ENCODE data around the gene HEXD. TPM values are rescaled to one million over a fixed set of nuclear protein-coding genes. Genes with fewer than 3 reads are reported as not detected.
"Not testable (repeated sequence)": the region's sequence is repeated elsewhere in the genome, so short reads cannot be mapped to it uniquely, and the experiment has no call there.

The HEXD gene
- total RNA-seq, 1 donor from 2014 or later: 14.3 TPM

DNA sequence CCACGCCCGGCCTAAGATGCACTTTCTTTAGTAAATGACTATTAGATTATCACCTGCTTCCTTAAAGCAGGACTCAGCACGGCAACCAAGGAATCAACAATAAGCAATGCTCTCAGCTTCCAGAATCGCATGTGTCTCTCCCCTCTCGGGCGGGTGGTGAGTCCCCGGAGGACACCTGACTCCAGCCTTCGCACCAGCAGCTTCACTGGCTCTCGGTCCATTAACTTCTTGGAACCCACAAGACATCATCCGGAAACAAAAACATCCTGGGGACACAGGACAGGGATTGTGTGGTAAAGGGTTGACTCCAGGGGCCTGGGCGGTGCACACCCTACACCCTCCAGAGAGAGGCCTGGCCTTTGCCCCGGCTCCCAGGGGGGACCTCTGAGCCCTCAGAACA is 23.9 kb upstream of the HEXD start:
- DNase-seq (ENCODE audit: low spot score in 2 of 2): no peak
- FAIRE-seq: no peak

DNA sequence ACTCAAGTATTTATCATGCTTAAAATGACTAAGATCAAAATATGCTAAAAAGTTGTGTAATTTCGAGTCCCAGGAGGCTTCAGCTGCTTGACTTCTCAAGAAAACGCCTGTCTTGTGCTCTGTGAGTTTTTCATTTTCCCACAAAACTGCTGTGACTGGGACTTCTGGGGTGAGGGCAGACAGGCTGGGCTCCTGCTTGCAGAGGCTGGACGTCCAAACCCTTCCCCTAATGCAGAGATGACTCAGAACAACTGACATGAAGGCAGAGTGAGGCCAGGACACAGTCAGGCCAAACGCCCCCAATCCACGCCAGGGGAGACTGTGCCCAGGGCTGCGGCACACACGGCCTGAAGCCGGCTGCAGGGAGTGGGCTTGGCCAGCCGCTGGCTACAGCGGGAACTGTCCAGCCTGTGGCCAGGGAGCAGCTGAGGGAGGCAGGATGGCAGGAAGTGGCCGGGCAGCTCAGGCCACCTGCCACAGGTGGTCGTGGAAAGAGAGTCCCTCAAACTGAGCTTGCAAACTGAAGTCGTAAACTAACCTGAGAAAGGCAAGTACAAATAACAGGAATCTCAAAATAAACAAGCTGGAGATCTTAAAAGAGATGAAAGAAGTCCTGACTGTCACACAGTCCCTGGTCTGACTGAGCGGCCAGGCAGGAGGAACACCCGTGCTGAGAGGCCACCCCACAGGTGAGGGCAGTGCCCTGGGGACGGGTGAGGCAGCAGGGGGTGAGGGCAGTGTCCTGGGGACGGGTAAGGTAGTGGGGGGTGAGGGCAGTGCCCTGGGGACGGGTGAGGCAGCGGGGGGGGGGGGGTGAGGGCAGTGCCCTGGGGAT is 21.3 kb upstream of the HEXD start:
- no peak for DNase-seq (ENCODE audit: low spot score in 2 of 2)
- no peak for FAIRE-seq

DNA sequence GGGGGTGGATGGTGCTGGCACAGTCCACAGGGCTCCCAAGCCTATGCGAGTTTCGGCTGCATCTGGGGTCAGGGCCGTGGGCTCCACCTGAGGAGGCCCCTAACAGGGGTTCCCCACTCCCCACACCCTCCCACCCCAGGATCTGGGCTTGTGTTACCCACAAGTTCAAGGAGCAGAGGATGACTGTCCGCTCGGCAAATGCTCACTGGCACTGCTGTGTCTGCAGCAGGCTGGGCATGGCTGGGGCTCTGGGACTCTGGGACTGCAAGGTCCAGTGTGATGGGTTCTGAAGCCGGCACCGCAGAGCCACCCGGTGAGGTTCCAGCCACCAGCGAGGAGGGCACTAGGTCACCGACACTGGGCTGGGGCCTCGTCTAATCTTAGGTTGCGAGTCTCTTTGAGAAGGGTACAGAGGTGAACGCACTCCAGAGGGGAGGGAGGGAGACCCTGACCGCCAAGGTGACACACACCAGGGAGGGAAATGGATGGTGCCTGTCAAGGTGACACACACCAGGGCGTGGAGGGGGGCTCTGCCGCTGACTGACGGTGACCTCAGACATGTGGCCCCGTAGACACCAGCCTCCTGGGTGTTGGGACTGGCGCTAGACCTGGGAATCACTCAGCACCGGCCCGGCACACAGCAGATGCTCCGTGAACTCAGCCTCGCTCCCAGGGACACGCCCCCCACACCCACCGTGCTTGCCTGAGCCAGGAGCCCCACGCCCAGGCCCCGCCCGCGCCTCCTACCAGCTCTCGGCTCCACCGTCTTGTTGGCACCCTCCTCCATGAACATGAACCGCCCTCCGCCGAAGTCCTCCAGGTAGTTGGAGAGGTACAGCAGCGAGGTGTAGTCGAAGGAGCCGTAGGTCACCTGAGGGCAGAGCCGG is 20.5 kb upstream of the HEXD start:
- no peak for FAIRE-seq
- DNase-seq (ENCODE audit: low spot score in 2 of 2): no peak

DNA sequence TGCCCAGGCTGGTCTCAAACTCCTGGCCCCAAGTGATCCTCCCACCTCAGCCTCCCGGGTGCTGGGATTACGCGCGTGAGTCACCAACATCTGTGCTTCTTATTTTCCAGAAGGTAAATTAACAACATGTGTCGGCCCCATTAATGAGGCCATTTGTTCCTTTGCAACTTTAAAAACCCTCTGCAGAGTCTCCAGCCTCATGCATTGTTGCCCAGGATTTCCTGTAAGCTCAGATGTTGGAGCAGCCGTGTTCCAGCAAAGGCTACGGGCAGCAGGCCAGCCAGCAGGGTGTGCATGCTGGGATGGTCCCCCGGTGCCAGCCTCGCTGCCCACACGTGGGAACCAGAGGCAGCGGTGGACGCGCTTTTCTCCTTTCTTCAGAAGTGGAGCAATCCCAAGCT is 19.1 kb upstream of the HEXD start:
- DNase-seq (ENCODE audit: low spot score in 2 of 2): peak; percentile 62 to 74
- no peak for FAIRE-seq

DNA sequence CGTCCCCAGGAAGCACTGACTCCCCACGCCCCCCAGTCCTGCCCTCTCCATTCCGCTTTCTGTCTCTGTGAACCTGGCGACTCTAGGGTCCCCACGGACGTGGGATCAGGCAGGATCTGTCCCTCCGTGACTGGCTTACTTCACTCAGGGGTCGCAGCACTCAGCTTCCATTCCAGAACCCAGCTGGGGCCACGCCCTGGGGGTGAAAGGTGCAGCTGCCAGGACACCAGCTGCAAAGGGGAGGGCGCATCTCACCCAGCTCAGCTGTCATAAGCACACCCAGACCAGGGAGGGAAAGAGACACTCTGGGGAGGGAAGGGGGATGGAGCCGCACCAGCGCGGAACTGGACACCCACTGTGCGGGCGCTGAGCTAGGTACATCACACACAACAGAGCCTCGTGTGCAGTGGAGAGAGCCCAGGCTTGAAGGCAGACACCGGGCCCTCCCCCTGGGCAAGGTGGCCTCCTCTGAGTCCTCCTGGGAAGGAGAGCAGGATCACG is 18.5 kb upstream of the HEXD start:
- DNase-seq (ENCODE audit: low spot score in 2 of 2) (no peak), FAIRE-seq (no peak)

DNA sequence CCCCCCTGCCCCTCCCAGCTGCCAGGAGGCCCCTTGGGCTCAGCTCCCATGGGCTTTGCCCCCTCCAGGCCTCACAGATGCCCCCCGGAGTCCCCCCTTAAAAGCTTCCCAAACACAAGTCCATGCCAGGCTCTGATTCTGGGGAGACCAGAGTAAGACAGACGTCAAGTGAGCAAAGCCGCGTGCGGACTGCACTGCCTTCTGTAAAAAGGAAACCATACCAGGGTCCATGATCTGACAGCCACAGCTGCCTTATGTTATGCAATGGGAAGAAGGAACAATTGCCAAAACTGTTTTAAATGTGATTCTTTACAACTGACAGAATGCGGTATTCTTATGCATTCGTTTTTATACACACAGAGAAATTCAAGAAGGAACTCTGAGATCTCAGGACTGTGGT is 17.9 kb upstream of the HEXD start:
- no peak for FAIRE-seq
- no peak for DNase-seq (ENCODE audit: low spot score in 2 of 2)

DNA sequence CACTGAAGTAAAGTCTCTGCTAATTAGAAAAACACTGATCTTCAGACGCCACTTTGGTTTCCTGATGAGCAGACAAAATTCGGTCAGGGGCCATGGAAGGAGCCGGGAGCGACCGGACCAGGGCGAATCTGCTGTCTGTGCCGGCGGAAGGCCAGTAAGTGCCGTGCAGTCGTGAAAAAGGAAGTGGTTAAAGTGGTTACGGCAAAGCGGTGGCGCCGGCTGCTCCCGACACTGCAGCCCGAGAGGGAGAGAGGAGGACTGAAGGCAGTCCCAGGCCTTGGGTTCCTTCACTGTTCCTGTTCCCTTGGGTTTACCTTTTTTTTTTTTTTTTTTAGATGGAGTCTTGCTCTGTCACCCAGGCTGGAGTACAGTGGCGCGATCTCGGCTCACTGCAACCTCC is 17.3 kb upstream of the HEXD start:
- FAIRE-seq: no peak
- peak in 1 of 2 donors; percentile 57 for DNase-seq (ENCODE audit: low spot score in 2 of 2)

DNA sequence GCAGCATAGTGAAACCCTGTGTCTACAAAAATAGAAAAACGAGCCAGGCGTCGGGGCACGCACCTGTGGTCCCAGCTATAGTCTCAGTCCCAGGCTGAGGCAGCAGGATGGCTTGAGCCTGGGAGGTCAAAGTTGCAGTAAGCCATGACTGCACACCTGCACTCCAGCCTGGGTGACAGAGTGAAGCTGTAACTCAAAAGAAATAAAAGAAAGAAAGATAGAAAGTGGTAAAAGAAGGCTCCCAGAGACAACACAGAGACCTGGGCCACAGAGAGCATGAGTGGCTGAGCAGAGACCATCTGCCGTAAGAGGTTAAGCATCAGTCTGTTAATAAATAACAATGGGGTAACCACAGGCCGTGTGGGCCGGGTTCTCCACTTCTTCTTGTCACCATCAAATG is 15.3 kb upstream of the HEXD start:
- DNase-seq (ENCODE audit: low spot score in 2 of 2): no peak
- no peak for FAIRE-seq

DNA sequence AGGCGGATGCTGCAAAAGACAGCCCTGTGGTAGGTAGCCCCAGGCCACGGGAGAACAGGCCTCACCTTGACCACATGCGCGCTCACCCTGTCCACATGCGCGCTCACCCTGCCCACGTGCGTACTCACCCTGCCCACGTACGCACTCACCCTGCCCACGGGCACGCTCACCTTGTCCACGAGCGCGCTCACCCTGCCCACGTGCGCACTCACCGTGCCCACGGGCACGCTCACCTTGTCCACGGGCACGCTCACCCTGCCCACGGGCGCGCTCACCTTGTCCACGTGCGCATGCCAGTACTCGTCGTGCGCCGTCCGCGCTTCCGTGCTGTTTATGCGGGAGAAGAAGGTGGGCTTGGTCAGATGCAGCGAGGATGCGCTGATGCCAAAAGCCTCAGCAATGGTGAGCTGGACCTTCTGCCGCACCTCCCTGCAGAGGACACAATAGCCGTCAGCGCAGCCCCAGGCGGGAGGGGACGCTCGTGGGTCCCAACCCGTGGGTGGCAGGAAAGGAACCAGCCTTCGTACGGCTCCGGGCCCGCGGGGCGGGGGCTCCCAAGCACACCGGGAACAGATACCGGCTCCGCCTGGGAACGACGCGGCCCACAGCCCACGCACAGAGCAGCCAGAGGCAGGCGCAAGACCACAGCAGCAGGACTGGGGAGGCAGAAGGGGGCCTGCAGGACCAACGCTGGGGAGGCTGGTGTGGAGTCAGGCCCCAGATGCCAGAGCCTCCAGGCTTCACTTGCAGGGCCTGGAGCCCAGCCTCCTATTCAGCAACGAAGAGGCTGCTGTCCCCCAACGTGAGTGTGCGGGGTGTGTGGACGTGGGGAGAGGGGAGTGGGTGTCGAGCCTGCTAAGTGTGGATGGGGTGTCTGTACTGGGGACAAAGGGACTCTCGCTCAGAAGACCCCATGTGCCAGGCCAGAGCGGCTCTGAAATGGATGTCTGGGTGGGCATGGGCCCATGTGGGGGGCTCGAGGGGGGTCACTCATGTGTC is 14.2 kb upstream of the HEXD start:
- FAIRE-seq: no peak
- DNase-seq (ENCODE audit: low spot score in 2 of 2): no peak

DNA sequence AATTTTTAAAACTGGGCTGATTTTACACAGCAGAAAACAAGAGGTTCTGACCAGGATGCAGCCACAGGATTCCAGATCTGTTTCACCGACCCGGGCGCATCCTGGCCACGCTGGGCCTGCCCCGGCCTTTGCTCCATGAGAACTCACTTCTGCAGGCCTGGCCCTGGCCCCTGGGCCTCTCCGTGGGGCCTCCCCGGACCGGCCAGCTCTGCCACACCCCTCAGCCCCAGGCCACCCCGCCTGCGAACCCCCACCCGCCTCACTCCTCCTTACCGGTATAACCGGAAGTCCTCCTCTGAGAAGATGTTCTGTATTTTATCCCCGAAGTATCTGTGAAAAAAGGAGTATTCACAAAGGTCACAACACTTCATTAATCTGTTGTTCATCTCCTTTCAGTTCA is 13.1 kb upstream of the HEXD start:
- FAIRE-seq: no peak

DNA sequence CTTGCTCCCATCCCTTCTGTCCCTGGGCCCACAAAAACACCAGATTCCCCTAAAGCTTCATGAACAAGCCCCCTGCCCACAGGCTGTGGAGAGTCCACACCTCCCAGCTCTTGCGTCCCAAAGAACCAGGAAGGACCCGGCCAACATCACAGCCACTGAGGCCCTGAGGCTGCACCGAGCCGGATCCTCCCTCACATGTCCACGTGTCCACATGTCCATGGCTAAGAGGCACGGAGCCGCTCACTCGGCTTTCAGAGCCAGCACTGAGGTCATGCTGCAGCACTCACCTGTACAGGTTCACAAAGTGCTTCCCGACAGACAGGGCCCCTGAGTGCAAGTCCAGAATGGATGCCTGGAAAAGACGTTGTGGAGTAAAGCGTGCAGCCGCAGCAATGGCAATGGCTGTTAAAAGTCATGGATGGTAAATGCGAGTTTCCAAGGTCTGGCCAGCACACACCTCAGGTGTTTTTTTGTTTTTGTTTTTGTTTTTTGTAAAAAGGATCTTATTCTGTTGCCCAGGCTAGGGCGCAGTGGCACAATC is 11.9 kb upstream of the HEXD start:
- FAIRE-seq: no peak
- DNase-seq (ENCODE audit: low spot score in 2 of 2): no peak

More for the DNA sequence above, 13.1 kb upstream of the HEXD start:
- DNase-seq (ENCODE audit: low spot score in 2 of 2): no peak

DNA sequence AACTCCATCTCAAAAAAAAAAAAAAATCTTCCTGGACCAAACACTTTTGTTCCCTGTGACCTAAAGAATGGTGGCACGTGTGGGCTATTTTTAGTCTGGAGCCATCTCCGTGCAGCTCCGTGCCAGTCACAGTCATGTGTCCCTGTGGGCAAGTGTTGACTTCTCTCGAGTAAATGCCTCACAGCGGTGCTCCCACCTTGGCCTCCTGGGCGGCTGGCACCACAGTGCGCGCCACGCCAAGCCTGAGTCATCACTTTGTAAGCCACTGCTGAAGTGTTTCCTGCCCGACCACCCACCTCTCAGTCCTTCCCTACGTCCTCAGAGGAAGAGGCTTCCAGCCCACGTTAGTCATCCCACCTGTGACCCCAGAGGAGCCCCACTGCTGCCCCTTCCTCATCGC is 10.9 kb upstream of the HEXD start:
- no peak for DNase-seq (ENCODE audit: low spot score in 2 of 2)
- FAIRE-seq: no peak

DNA sequence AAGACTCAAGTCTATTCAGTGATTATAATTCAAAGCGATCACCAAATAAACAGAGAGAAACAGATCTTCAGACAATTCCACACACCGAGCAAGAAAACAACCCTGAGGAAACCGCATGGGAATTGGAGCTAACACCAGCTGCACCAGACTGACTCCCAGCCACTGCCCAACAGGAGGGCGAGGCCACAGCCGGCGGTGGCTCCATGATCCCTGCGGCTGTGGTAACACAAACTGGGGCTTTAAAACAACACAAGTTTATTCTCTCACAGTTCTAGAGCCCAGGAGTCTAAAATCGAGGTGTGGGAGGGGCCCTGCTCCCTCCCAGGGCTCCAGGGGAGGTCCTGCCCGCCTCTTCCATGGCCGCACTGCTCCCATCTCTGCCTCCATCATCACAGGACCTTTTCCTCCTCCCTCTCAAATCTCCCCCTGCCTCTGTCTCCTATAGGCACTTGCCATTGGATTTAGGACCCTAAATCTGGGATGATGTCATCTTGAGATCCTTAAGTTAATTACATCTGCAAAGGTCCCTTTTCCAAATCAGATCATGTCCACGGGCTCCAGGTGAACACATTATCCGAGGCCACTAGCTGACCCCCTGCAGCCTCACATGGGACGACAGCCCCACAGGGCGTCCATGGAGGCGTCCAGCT is 9.7 kb upstream of the HEXD start:
- DNase-seq (ENCODE audit: low spot score in 2 of 2) (no peak), FAIRE-seq (no peak)

DNA sequence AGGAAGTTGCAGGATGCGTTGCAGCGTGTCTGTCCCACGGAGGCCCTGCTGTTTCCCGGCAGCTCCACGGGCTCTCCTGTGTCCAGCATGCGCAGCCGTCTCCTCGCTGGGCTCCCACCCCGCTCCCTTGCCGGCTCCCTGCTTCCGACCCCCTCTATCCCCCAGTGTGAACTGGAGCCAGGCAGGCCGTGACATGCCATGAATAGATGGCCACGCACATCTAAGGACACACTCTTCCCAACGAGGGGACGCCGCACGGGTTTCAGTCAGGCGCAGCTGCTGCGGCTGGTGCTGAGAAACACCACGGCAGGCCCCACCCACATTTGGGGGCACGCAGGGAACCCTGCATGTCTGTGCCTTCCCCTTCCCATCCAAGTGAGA is 9.2 kb upstream of the HEXD start:
- DNase-seq (ENCODE audit: low spot score in 2 of 2): no peak
- FAIRE-seq: no peak

DNA sequence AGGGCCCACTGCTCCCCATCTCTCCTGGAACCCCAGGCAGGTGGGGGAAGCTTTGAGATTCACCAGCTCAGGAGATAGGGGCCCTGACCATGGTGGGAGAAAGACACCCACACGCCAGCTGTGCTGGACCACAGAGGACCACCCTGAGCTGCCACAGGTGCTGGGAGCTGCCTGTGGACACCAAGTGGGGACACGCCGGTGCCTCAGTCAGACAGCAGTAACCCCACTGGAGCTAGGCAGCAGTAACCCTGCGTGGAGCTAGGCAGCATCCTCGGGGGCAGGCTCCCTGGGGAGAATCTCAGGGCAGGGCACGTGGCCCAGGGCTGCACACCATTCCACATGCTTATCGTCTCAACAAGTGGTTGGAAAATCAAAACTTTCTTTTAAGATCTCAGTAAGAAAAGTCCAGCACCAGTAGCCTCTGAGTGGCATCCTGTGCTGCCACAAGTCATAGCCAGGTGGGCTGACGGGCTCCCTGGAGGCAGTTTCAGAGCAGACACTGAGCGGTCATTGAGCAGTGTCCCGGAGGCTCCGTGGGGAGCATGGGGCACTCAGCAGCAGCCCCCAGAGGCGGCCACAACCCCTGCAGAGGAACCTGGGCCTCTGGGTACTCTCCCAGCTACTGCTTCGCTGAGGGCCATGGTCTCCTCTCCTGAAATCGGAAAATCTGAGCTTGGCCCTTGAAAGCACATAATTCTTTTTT is 8.0 kb upstream of the HEXD start:
- FAIRE-seq: no peak
- no peak for DNase-seq (ENCODE audit: low spot score in 2 of 2)

DNA sequence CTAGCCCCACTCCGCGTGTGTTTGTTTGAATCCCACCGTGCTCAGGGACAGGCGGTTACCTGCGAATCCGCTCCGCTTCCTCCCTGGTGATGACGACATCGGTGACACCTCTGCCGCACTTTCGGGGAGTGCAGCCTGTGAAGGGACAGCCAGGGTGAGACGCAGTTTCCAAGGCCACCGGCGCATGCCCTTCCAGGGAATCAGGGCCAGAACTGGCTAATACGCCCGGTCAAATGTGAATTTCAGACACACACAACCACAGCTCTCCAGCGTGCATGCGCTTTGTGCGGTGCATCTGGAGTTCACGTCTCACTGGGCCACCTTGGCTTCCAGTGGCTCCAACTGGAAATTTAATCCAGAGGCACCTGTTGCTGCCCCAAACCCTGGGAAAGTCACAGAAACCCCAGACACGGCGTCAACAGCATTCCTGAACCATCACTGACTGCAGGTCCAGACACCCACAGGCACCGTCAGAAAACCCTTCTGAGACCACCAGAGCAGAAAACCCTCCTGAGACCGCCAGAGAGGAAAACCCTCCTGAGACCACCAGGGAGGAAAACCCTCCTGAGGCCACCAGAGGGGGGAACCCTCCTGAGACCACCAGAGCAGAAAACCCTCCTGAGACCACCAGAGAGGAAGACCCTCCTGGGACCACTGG is 6.6 kb upstream of the HEXD start:
- no peak for DNase-seq (ENCODE audit: low spot score in 2 of 2)
- FAIRE-seq: no peak

DNA sequence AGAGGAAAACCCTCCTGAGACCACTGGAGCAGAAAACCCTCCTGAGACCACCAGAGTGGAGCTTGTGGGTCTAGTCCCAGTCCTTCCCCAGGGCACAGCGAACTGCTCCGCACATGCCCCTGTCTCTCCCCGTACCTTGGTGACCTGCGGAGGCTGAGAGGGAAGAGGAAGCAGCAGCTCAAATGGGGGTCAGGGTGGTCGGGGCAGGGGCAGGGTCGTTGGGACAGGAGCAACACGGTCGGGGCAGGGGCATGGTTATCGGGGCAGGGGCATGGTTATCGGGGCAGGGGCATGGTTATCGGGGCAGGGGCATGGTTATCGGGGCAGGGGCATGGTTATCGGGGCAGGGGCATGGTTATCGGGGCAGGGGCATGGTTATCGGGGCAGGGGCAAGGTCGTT is 6.1 kb upstream of the HEXD start:
- FAIRE-seq; DNase-seq (ENCODE audit: low spot score in 2 of 2): not testable (repeated sequence)
